H9 (cell line): ENCODE results near the gene BEGAIN. TPM values are rescaled to one million over a fixed set of nuclear protein-coding genes. Genes with fewer than 3 reads are reported as not detected.

Experiments
- DNase-seq: peaks from one replicate; pipeline ENCODE4 v3.0.0-alpha.2; 2017
- H2AFZ ChIP-seq: one replicate; pipeline ENCODE4 v1.6.1; 2013; ENCODE audit warnings: mild to moderate bottlenecking, low read length, control low read depth, moderate library complexity
- H2AK5ac ChIP-seq: 2 replicates; pipeline ENCODE4 v1.6.1; 2013; ENCODE audit warnings: low read length, control low read depth, mixed read lengths; ENCODE audit not compliant: insufficient read length
- H2BK120ac ChIP-seq: one replicate; pipeline ENCODE4 v1.6.1; 2013; ENCODE audit warnings: low read depth, mild to moderate bottlenecking, low read length, control low read depth, inconsistent platforms; ENCODE audit not compliant: poor library complexity, severe bottlenecking
- H2BK12ac ChIP-seq: 2 replicates; pipeline ENCODE4 v1.6.1; 2013; ENCODE audit warnings: low read length, control low read depth, mixed read lengths, low read depth; ENCODE audit not compliant: insufficient read length
- H2BK15ac ChIP-seq: 2 replicates; pipeline ENCODE4 v1.6.1; 2013; ENCODE audit warnings: low read depth, low read length, control low read depth
- H2BK20ac ChIP-seq: one replicate; pipeline ENCODE4 v1.6.1; 2013; ENCODE audit warnings: low read depth, mild to moderate bottlenecking, low read length, control low read depth, inconsistent platforms; ENCODE audit not compliant: poor library complexity, severe bottlenecking
- H2BK5ac ChIP-seq: 2 replicates; pipeline ENCODE4 v1.6.1; 2013; ENCODE audit warnings: low read length, control low read depth, mixed read lengths; ENCODE audit not compliant: insufficient read length
- H3K14ac ChIP-seq: 2 replicates; pipeline ENCODE4 v1.6.1; 2013; ENCODE audit warnings: low read length, control low read depth; ENCODE audit not compliant: insufficient read depth
- H3K18ac ChIP-seq: 2 replicates; pipeline ENCODE4 v1.6.1; 2013; ENCODE audit warnings: low read depth, mild to moderate bottlenecking, mixed read lengths, low read length, control low read depth; ENCODE audit not compliant: insufficient read length
- H3K23ac ChIP-seq: 2 replicates; pipeline ENCODE4 v1.6.1; 2013; ENCODE audit warnings: low read length, control low read depth, mixed read lengths, low read depth; ENCODE audit not compliant: insufficient read length
- H3K23me2 ChIP-seq: 2 replicates; pipeline ENCODE4 v1.6.1; 2013; ENCODE audit warnings: low read depth, mild to moderate bottlenecking, mixed read lengths, low read length, control low read depth; ENCODE audit not compliant: insufficient read length, poor library complexity, severe bottlenecking
- H3K27ac ChIP-seq: 2 replicates; pipeline ENCODE4 v1.5.1; 2013; ENCODE audit warnings: low read length, control low read depth, mixed read lengths, low read depth; ENCODE audit not compliant: insufficient read length
- H3K27me3 ChIP-seq: 2 replicates; pipeline ENCODE4 v1.6.1; 2013; ENCODE audit warnings: low read length, control low read depth, inconsistent platforms; ENCODE audit not compliant: insufficient read depth
- H3K4ac ChIP-seq: 2 replicates; pipeline ENCODE4 v1.6.1; 2013; ENCODE audit warnings: low read depth, mild to moderate bottlenecking, control low read depth, inconsistent platforms, low read length, moderate library complexity
- H3K4me1 ChIP-seq: 2 replicates; pipeline ENCODE4 v1.6.1; 2013; ENCODE audit warnings: low read length, control low read depth, inconsistent platforms; ENCODE audit not compliant: insufficient read depth
- H3K4me2 ChIP-seq: 2 replicates; pipeline ENCODE4 v1.6.1; 2013; ENCODE audit warnings: low read length, control low read depth, mixed read lengths; ENCODE audit not compliant: insufficient read length, insufficient read depth
- H3K56ac ChIP-seq: 2 replicates; pipeline ENCODE4 v1.6.1; 2013; ENCODE audit warnings: low read depth, mild to moderate bottlenecking, mixed read lengths, low read length, control low read depth; ENCODE audit not compliant: insufficient read length
- H3K79me1 ChIP-seq: 2 replicates; pipeline ENCODE4 v1.6.1; 2013; ENCODE audit warnings: low read depth, mild to moderate bottlenecking, moderate library complexity, low read length, control low read depth, inconsistent platforms; ENCODE audit not compliant: insufficient read depth, poor library complexity, severe bottlenecking
- H3K79me2 ChIP-seq: 2 replicates; pipeline ENCODE4 v1.6.1; 2013; ENCODE audit warnings: low read length, control low read depth, inconsistent platforms; ENCODE audit not compliant: insufficient read depth
- H3K9ac ChIP-seq: 2 replicates; pipeline ENCODE4 v1.6.1; 2013; ENCODE audit warnings: low read length, control low read depth, mixed read lengths; ENCODE audit not compliant: insufficient read length; ENCODE audit errors: extremely low read depth
- H3K9me3 ChIP-seq: one replicate; pipeline ENCODE4 v1.6.1; 2013; ENCODE audit warnings: low read depth, low read length, inconsistent platforms; ENCODE audit not compliant: control insufficient read depth
- H3T11ph ChIP-seq: one replicate; pipeline ENCODE4 v1.6.1; 2013; ENCODE audit warnings: mild to moderate bottlenecking, low read length, control low read depth, inconsistent platforms
- H4K20me1 ChIP-seq: one replicate; pipeline ENCODE4 v1.6.1; 2013; ENCODE audit not compliant: control insufficient read depth, insufficient read length, insufficient read depth
- H4K5ac ChIP-seq: 2 replicates; pipeline ENCODE4 v1.6.1; 2013; ENCODE audit warnings: low read depth, mild to moderate bottlenecking, mixed read lengths, low read length, control low read depth; ENCODE audit not compliant: insufficient read length
- H4K8ac ChIP-seq: replicated peaks from 2 replicates; pipeline ENCODE4 v1.6.1; 2013; ENCODE audit warnings: low read length, control low read depth, mixed read lengths, low read depth; ENCODE audit not compliant: insufficient read length
- H4K91ac ChIP-seq: 2 replicates; pipeline ENCODE4 v1.6.1; 2013; ENCODE audit warnings: low read depth, mild to moderate bottlenecking, moderate library complexity, mixed read lengths, low read length, control low read depth; ENCODE audit not compliant: insufficient read length
- H3K27ac Mint-ChIP-seq, 3 experiments: 2 replicates in 2 of 3; 3 replicates in 1 of 3; pipeline ENCODE4 v1.8.0; 2020 to 2021; ENCODE audit warnings: mixed read lengths in 3 of 3, mild to moderate bottlenecking in 1 of 3, moderate library complexity in 1 of 3
- H3K27me3 Mint-ChIP-seq: 2 replicates; pipeline ENCODE4 v1.8.0; 2021; ENCODE audit warnings: low read depth, mild to moderate bottlenecking, moderate library complexity, mixed read lengths
- H3K36me3 Mint-ChIP-seq, 3 experiments: 2 replicates in 2 of 3; 3 replicates in 1 of 3; pipeline ENCODE4 v1.8.0; 2020 to 2021; ENCODE audit warnings: low read depth in 3 of 3, mixed read lengths in 3 of 3; ENCODE audit not compliant: insufficient read depth in 1 of 3
- H3K4me1 Mint-ChIP-seq, 2 experiments: 2 replicates each; pipeline ENCODE4 v1.8.0; 2020; ENCODE audit warnings: mixed read lengths in 2 of 2
- H3K4me3 Mint-ChIP-seq, 2 experiments: 2 replicates in 1 of 2; 3 replicates in 1 of 2; pipeline ENCODE4 v1.8.0; 2020 to 2021; ENCODE audit warnings: mild to moderate bottlenecking in 2 of 2, mixed read lengths in 2 of 2, moderate library complexity in 1 of 2
- H3K9me3 Mint-ChIP-seq, 2 experiments: 2 replicates in 1 of 2; 3 replicates in 1 of 2; pipeline ENCODE4 v1.8.0; 2020; ENCODE audit warnings: mild to moderate bottlenecking in 2 of 2, mixed read lengths in 2 of 2, moderate library complexity in 1 of 2
- WGBS: extraction: QIAGEN DNeasy Blood & Tissue Kit; methylation state at CpG from one replicate; pipeline ENCODE4 v1.1.7; 2013; ENCODE audit warnings: missing lambda C conversion rate, low lambda C conversion rate, mixed read lengths; ENCODE audit not compliant: insufficient read length; ENCODE audit errors: extremely low coverage; 5-methylcytosine and 5-hydroxymethylcytosine counted together
- total RNA-seq: library from RNA; stranded (reverse); gene quantifications from 2 replicates; pipeline ENCODE4 v1.2.1, GENCODE V29; 2021
- TF ChIP-seq, protein P1 (sequence below): fragments of 200-600 bp; sonication (generic); conservative IDR thresholded peaks from 3 replicates; pipeline ENCODE4 v1.8.0; 2021; ENCODE audit warnings: antibody characterized with exemption, mild to moderate bottlenecking

The BEGAIN gene
- total RNA-seq, 1 experiment from 2014 or later: 2.6 TPM

DNA sequence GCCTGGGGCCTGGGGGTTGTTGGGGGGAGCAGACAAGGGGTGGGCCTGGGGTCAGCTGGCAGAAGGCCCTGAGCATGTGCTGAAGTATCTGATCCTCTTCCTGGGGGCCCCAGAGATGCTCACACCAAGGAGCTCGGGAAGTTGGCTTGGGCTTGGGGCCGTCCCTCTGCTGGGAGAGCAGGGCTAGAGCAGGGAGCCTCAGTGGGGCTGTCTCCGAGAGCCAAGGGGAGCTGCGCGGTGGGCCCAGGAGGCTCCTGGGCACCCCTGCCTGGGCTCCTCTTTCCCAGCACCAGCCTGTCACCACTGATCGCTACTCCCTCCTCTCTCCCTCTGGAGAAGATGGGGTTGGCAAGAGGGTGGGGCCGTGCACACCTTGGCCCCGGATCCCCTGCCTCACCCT lies 28.3 kb downstream of the BEGAIN start:
- no peaks in the 10 kb centered on the region for H3K27me3 ChIP-seq
- no peak overlapping the region for H2BK15ac ChIP-seq
- Mint-ChIP-seq H3K9me3 (no peaks in the 10 kb centered on the region), H3K27ac (no peak overlapping the region), H3K4me1 (peaks cover 14 to 39% of the 10 kb centered on the region in 2 experiments), H3K27me3 (peaks cover 53% of the 10 kb centered on the region), H3K36me3 (no peaks in the 10 kb centered on the region; a peak in 1 of 7 replicates), H3K4me3 (no peak overlapping the region)
- H4K8ac ChIP-seq: no peak overlapping the region
- no peaks in the 10 kb centered on the region for H3K9me3 ChIP-seq
- H3K4me2 ChIP-seq: no peak overlapping the region
- H2BK12ac ChIP-seq: no peak overlapping the region
- H2AK5ac ChIP-seq: no peak overlapping the region
- no peak overlapping the region for H3K4ac ChIP-seq
- no peak overlapping the region for H3K56ac ChIP-seq
- no peaks in the 10 kb centered on the region for H4K20me1 ChIP-seq
- no peaks in the 10 kb centered on the region for H3K79me1 ChIP-seq
- H2BK120ac ChIP-seq: no peak overlapping the region
- H3K23me2 ChIP-seq: no peaks in the 10 kb centered on the region
- TF ChIP-seq, protein P1, sequence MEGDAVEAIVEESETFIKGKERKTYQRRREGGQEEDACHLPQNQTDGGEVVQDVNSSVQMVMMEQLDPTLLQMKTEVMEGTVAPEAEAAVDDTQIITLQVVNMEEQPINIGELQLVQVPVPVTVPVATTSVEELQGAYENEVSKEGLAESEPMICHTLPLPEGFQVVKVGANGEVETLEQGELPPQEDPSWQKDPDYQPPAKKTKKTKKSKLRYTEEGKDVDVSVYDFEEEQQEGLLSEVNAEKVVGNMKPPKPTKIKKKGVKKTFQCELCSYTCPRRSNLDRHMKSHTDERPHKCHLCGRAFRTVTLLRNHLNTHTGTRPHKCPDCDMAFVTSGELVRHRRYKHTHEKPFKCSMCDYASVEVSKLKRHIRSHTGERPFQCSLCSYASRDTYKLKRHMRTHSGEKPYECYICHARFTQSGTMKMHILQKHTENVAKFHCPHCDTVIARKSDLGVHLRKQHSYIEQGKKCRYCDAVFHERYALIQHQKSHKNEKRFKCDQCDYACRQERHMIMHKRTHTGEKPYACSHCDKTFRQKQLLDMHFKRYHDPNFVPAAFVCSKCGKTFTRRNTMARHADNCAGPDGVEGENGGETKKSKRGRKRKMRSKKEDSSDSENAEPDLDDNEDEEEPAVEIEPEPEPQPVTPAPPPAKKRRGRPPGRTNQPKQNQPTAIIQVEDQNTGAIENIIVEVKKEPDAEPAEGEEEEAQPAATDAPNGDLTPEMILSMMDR: no peak
- H2BK5ac ChIP-seq: no peak overlapping the region
- H3K4me1 ChIP-seq: no peaks in the 10 kb centered on the region; the same call in 1 of the 2 replicates
- H2BK20ac ChIP-seq: no peak overlapping the region
- WGBS: no CpG with 5 or more reads among the region's 8 CpGs
- H3K14ac ChIP-seq: no peak overlapping the region
- H4K91ac ChIP-seq: no peak overlapping the region
- no peak overlapping the region for H3K9ac ChIP-seq
- H4K5ac ChIP-seq: no peak overlapping the region
- no peak overlapping the region for H3T11ph ChIP-seq
- H3K27ac ChIP-seq: no peak overlapping the region
- H3K23ac ChIP-seq: no peak overlapping the region
- no peak for DNase-seq
- H3K18ac ChIP-seq: no peak overlapping the region
- H2AFZ ChIP-seq: no peak overlapping the region
- H3K79me2 ChIP-seq: no peaks in the 10 kb centered on the region
